Measurements from ENCODE around the gene CFAP298.
"Not testable (repeated sequence)": the region's sequence is repeated elsewhere in the genome, so short reads cannot be mapped to it uniquely, and the experiment has no call there.

Gene CFAP298
- 0.69 to 5.4 (median 3.3) reads per million in 17 experiments for total RNA-seq

GRCh38 chr21:32612075-32612998, at the start of gene CFAP298:
TSS of gene CFAP298 (minus strand) at chr21:32612377. CDS start at chr21:32612243, 134 bp downstream.
- DNase-seq, result peak; percentile 91 to 97 (median 94)

DNA sequence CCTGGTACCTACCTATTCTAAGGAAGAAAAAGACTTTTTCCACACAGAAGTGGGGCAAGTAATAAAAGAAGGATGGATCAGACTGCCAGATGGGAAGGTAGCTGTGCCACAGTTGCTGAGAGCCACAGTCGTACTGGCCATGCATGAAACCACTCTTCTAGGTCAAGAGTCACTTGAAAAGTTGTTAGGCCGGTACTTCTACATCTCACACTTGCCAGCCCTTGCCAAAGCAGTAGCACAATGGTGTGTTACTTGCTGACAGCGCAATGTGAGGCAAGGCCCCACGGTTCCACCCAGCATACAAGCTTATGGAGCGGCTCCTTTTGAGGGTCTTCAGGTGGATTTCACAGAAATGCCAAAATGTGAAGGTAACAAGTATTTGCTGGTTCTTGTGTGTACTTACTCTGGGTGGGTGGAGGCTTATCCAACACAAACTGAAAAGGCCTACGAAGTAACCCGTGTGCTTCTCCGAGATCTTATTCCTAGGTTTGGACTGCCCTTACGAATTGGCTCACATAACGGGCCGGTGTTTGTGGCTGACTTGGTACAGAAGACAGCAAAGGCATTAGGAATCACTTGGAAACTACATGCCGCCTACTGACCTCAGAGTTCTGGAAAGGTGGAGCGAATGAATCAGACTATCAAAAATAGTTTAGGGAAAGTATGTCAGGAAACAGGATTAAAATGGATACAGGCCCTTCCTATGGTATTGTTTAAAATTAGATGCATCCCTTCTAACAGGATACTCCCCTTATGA, 49.0 kb upstream of the CFAP298 start:
- not testable (repeated sequence) for DNase-seq

DNA sequence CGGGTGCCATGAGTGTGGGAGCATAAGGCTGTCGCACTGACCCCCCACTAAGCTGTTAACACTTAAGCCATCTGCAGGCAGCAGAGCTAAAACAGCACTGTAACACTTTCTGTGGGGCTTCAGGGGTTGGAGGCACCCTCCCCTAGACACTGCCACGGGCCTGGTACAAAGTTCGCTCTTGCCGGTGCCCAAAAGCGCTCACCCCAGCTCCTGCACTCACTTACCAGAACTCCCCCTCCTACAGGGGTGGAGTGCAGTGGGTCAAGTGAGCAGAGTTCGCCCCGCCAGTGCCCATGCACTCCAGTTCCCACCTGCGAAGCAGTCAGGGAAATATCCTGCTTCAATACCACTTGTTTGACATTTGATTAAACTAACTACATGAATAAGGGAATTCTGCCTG, 46.3 kb upstream of the CFAP298 start:
- DNase-seq, result no peak

GRCh38 chr21:32653326-32653901, 41.2 kb upstream of the CFAP298 start:
- peak in 2 of 4 experiments; percentile 6 to 13 for DNase-seq

GRCh38 chr21:32648165-32648564, 36.0 kb upstream of the CFAP298 start:
- DNase-seq, result no peak

DNA sequence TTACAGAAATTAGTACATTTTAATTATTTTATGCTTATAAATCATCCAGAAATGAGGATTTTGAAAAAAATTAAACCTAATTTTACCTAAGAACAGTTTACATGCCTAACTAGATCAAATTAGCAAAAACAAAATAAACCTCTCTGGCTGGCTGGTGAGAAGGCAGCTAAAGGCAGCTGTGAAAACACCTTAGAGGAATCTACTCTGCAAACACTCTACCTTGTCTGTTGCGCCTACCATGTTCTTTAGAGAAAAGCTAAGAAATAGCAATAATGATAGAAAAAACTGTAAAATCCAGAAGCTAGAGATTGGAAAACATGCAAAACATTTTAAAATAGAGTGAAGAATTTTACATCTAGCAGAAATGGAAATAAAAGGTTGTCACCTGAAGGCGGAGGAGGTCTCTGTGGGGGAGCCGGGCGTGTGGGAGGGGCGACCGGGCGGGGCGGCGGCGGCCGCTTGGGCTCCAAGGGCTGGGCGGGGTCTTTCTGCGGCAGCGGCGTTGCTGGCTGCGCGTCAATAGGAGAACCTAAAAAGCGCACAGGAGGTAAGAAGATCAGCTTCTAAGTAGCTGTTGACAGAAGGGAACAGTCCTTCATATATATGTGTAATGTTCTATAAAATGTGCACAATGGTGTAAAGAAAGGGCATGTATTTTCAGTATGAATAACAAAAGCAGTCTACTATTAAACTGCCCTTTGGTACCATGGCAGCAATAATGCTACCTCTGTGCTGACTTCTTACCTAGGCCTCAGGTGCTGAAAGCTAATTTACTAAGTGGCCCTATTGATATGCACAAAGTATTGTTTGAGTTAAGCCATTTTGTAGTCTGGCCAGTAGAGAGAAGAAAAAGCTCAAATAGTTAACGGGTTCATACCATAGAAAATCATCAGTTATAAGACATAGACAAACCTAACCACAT, 33.3 kb upstream of the CFAP298 start:
- no peak for DNase-seq

DNA sequence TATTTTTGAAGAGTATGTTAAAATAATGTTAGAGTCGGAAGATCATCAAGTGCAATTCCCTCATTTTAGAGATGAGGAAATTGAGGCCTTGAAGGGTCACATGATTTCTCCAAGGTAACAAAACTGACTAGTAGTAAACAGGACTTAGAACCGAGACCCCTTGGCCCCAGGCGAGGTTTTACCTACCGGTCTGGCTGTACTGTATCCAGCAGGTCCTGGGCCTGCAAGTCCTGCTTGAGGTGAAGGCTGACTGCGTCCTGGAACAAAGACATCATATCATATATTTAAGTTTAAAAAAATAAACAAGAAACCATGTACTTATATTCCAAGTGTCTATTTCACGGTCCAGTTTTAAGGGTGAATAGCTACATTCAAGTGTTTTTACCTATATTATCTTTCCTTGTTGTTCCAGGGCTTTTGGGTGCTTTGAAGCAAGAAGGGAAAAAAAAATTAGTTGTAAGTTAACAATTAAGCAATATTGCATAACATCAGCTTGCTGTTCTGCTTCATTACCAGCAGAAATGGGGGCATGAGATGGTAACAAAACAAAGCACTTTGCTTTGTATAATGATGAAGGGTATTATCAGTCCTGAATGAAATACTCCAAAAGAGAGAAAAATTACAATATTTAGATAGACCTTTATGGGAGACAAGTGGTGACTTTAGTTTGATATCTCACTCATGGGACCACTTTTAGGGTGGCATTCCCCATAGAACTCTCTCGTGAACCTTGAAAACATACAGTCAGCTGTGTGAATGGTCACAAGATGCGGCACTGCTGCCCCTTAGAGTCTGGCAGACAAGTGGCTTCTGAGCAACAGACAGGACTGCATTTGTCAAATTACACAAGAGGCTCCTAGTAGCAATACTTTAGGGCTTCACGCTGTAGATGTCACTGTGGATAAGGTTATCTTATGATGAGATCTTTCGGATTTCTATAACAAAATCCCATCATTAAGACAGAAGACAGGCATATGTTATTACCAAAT, 29.8 kb upstream of the CFAP298 start:
- DNase-seq, result no peak

GRCh38 chr21:32626621-32627196, 14.5 kb upstream of the CFAP298 start:
- peak in 1 of 4 experiments; percentile 11 for DNase-seq

DNA sequence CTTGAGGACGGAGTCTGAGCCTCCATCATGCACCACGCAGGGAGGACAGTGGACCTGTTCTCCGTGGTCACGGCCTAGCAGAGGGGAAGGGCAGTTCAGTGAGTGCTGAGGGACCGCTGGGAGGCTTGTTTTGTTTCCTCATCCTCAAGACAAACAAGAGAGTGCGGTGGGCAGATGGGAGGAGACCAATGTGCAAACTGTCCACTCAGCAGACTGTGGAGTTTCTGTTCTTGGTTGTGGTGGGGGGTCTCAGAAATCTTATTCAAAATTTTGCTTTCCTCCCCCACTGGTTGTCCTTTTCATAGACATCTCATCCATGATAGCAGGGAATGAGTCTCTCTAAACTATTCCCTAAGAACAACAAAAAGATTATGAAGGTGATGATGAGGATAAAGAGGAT, 6.0 kb upstream of the CFAP298 start:
- DNase-seq, result not testable (repeated sequence)

GRCh38 chr21:32613436-32614043, 1.4 kb upstream of the CFAP298 start:
- DNase-seq, result no peak

DNA sequence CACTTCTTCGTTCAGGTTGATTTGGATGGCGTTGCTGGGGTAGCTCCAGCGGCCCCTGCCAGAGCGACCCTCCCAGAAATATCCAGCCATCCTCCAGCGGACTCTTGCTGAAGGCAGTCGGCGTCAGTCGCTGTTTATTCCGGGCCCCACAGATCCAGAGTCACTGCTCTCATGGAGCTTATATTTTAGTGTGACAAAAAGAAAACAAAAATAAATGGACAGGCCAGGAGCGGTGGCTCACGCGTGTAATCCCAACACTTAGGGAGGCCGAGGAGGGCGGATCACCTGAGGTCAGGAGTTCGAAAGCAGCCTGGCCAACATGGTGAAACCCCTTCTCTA, 791 bp upstream of the CFAP298 start:
- no peak for DNase-seq

- peak; percentile 26 to 59 (median 38) for DNase-seq
Observed at GRCh38 chr21:32611471-32611997, 643 bp downstream of the CFAP298 start.

DNA sequence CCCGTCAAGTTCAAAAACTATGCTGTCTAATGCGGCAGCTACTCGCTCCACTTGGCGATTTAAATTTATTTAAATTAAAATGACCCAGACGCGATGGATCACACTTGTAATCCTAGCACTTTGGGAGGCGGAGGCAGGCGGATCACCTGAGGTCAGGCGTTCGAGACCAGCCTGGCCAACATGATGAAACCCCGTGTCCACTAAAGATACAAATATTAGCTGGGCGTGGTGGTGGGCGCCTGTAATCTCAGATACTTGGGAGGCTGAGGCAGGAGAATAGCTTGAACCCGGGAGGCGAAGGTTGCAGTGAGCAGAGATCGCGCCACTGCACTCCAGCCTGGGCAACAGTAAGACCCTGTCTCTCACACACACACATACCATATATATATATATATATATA, 1.2 kb downstream of the CFAP298 start:
- not testable (repeated sequence) for DNase-seq

GRCh38 chr21:32608851-32609250, 3.3 kb downstream of the CFAP298 start:
- no peak for DNase-seq

DNA sequence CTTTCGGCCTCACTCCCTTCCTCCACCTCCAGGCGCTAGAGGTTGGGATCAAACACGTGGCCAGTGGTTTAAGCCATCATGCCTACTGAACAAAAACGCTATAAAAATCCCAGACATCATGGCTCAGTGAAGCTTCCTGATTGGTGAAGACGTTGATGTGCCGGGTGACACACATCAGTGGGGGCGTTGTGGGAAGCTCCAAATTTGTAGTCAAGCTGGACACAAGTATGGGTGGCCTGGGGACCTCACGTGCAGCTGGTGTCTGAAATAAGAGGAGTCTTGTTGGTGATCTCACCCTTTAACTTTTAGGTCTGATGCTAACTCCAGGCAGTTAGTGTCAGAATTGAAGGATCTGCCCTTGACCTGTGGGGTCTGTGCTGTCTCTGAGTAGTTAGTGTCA, 6.7 kb downstream of the CFAP298 start:
- DNase-seq, result no peak

DNA sequence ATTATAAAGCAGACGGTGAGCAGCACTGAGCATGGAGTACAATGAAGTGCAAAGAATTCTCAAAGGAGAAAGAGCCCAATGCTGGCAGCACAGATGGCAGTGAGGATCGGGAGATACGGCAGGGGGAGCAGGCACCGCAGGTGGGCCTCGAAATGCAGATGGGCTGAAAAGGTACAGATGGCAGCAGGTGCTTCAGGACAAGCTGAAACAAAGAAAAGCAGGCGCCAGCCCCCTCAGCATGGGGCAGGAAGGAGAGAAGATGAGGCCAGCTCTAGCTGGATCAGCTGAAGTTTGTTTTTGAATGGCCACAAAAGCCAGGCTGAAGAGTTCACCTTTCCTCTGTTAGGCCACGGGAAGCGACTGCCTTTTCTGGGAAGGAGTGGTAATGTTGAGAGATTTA, 7.7 kb downstream of the CFAP298 start:
- DNase-seq, result no peak

DNA sequence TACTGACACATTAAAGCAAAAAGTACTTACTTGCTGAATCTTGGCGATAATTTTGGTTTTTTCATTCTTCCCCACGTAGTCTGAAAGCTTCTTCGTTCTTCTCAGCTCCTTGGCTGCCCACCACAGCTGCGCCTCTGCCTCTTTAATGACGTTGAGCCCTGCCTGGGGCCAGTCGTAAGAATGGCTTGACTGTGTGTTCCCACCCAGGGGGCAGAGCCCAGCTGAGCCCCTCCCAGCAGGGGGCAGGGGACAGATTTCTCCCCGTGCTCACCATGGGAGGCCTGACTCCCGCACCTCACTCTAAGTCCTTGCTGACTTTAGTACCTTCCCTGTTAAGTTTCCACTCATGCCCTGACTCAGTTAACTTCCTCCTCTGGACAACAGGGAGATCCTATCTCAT, 9.0 kb downstream of the CFAP298 start:
- DNase-seq, result no peak

- no peak for DNase-seq
Observed at GRCh38 chr21:32602099-32602498, 10.1 kb downstream of the CFAP298 start.

DNA sequence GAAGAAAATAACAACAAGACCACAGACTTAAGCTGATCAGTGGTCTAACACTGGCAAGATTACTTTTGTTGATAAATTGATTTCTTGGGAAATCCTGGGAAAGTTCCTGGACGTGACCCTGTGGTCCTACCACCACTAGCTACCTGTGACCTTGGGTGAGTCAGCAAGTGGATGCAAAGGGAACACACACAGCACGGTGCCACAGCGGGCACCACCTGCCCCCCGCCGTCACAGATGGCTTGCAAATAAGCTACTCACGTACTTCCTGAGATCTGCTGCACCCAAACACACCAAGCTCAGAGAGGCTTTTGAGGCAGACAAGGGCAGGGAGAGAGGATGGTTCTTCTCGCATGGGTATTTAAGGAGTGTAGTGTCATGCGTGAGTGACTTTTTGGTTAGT, 12.7 kb downstream of the CFAP298 start:
- no peak for DNase-seq

GRCh38 chr21:32599091-32599490, 13.1 kb downstream of the CFAP298 start:
- DNase-seq, result no peak
